NCI-H2081 treated with DMSO at 0.1 percent for 48 hours (cell line): Measurements from ENCODE around the gene IL1A.
A peak's percentile ranks its signal among the peaks of the same experiment; 100 is the strongest.

ENCODE experiments used
- DNase-seq: peaks from one replicate; lab custom pipeline; 2025; lab: John Stamatoyannopoulos, UW

IL1A gene

GRCh38 chr2:112726487-112727190, 57.7 kb downstream of the IL1A start:
- peak; percentile 31 for DNase-seq

GRCh38 chr2:112725545-112726457, 58.5 kb downstream of the IL1A start:
- DNase-seq: no peak

GRCh38 chr2:112724591-112725525, 59.4 kb downstream of the IL1A start:
- DNase-seq: no peak

DNA sequence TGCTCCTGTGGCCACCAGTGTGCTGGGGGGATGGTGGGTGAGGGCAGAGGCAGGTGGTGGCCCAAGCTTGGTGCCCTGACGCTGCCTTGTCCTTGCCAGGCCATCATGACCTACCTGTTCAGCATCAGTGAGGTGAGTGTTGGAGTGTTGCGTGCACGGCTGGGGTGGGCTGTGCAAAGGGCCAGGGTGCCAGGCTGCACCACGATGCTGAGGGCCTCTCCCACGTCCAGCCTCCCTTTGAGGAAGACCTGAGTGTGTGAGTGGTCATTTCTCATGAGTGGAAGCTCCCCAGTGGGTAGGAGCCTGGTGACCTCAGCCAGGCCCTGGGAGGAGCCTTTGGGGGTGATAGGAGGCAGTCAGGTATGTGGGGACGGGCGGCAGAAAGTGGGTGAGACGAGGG, 60.3 kb downstream of the IL1A start:
- DNase-seq: no peak
